Midbrain (tissue), 1 donor: ENCODE data around the gene ERCC2.
"Not testable (repeated sequence)": the region's sequence is repeated elsewhere in the genome, so short reads cannot be mapped to it uniquely, and the experiment has no call there.

ENCODE experiments used
- DNase-seq: peaks from one replicate; lab custom pipeline; 2025; lab: John Stamatoyannopoulos, UW

ERCC2 gene

DNA sequence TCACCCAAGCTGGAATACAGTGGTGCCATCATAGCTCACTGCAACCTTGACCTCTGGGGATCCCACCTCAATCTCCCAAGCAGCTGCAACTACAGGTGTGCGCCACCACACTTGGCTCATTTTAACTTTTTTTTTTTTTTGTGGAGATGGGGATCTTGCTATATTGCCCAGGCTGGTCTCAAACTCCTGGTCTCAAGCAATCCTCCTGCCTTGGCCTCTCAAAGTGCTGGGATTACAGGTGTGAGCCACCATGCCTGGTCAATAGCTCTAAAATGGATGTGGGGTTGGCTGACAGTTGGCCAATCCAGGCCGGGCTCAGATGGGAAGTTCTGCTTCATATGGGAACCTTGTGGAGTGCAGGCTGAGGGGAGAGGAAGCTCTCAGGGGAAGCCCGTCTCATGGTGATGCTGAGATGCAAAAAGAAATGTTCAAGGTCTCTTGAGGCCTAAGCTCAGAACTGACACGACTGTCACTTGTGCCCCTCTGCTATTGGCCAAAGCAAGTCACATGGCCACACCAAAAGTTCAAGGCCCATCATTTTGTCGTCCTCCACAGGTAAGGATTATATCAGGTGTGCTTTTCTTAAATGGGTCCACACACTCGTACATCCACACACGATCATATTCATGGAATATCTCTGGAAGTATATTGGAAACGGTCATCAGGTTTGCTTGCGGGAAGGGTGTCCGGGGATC is 36.6 kb downstream of the ERCC2 start:
- DNase-seq: no peak

- no peak for DNase-seq
These were observed 39.0 kb downstream of the ERCC2 start for GRCh38 chr19:45331411-45331810.

- no peak for DNase-seq
These were observed 42.8 kb downstream of the ERCC2 start for GRCh38 chr19:45327404-45328143.

- DNase-seq: no peak
These were observed 45.9 kb downstream of the ERCC2 start for GRCh38 chr19:45324349-45324907.

DNA sequence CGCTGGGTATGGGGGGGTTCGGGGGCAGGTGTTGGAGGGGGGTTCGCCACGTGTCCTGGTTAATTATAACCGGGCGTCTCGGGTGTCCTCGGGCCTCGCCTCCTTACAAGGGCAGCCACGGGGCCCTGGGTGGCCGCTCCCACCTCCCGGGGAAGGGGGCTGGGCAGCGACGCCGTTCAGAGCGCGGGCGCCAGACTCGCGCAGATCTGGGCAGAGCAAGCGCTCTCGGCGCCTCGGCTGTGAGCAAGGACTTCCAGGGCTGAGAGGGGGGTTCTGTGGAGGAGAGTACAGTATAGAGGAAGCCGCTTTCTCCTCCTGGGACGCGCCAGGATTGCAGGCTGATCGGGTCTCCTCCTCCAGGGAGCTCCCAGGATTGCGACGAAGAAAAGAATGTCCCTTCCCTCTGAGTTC is 46.7 kb downstream of the ERCC2 start:
- no peak for DNase-seq

- no peak for DNase-seq
These were observed 47.6 kb downstream of the ERCC2 start, which contains the start of gene CKM for GRCh38 chr19:45322744-45323281. CKM (minus strand) TSS chr19:45322875; CDS start chr19:45319713, 3,162 bp downstream.

DNA sequence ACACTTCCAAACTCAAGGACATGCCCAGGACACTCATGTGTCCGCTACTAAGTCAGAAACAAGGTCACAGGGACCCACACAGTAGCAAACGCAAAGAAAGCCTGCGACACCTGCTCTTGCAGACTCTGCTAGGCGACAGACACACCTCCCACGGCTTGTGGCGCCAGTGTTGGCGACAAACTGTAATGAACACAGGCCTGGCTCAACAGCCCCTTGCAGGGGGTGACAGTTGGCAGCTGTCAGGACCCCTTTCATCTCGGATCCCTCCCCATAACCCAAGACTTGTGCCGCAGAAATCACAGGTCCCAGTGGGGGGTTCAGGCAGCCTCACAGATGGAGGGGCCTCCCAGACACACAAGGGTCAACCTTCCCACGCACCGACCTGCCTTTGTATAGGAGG is 48.1 kb downstream of the ERCC2 start:
- no peak for DNase-seq

DNA sequence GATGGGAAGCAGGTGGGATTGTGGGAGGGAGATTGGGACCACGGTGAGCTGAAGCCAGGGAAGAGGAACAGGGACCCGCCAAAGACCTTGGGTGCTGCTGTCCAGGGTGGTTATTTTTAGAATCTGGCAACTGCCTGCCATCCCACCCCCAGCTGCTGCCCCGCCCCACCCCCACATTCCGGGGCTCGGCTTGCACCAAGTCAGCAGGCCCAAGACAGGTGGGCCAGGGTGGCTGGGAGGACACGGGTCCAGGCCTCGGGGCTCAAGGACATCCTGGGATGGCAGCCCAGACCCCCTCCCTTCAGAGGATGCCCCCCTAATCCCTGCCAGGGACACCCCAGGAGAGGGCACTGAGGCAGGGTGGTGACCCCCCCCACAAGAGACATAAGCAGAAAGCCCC is 48.5 kb downstream of the ERCC2 start:
- DNase-seq: no peak

DNA sequence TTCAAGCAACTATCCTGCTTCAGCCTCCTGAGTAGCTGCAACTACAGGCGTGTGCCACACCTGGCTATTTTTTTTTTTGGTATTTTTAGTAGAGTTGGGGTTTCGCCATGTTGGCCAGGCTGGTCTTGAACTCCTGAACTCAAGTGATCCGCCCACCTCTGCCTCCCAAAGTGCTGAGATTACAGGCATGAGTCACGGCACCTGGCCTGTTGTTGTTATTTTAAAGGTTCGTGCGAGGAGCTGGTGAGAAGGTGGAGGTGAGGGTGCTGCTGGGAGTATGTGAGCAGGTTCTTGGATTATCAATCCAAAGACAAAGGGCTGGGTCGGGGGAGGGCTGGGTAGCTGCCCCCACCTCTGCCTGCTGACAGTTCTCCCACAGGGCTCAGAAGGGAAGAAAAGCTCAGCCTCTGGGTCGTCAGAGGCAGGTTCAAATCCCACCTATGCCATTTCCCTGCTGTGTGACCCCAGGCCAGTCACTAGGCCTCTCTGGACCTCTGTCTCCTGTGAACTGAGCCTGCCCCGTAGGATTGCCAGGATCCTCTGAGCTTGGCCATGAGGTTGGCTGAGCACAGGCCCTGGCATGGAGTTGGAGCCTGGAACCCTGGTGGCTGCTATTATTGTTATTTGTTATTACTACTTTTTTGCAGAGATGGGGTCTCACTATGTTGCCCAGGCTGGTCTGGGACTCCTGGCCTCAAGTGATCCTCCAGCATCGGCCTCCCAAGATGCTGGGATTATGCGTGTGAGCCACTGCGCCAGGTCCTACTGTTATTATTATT is 49.2 kb downstream of the ERCC2 start:
- DNase-seq: no peak

DNA sequence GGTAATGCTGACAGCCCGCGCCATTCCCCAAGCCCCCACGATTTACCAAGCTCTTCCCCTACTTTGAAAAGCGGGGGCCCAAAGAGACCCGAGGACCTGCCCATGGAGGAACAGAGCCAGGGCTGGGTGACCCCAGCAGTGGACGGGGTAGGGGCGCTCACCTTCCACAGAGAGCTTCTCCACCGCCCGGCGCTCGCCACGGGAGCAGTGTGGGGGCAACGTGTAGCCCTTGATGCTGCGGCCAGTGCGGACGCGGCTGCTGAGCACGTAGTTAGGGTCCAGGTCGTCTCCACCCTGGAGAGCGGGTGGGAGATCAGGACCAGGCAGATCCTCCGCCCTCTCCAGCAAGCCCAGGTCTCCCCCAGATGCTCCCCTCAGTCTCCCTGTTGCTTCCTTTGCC is 55.1 kb downstream of the ERCC2 start:
- no peak for DNase-seq

- no peak for DNase-seq
These were observed 55.6 kb downstream of the ERCC2 start for GRCh38 chr19:45314708-45315245.

GRCh38 chr19:45312285-45312684 is 58.1 kb downstream of the ERCC2 start:
- not testable (repeated sequence) for DNase-seq

GRCh38 chr19:45311621-45312020 is 58.8 kb downstream of the ERCC2 start:
- no peak for DNase-seq

- DNase-seq: not testable (repeated sequence)
These were observed 61.1 kb downstream of the ERCC2 start for GRCh38 chr19:45309322-45309721.

DNA sequence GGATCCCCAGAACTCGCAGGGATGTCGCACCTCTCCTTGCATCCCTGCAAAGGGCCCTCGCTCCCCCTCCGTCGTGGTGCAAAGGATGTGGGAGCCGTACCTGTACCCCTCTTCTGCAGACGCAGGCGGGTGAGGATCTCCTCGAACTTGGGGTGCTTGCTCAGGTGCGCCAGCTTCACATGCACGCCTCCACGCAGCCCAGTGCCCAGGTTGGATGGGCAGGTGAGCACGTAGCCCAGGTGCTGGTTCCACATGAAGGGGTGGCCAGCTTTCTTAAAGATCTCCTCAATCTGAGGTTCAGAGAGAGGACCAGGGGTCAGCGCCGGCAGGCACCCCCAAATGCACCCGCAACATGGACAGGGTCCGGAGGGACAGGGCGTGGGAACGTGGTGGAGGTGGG is 63.0 kb downstream of the ERCC2 start:
- no peak for DNase-seq

- DNase-seq: no peak
These were observed 63.8 kb downstream of the ERCC2 start for GRCh38 chr19:45306518-45307027.

DNA sequence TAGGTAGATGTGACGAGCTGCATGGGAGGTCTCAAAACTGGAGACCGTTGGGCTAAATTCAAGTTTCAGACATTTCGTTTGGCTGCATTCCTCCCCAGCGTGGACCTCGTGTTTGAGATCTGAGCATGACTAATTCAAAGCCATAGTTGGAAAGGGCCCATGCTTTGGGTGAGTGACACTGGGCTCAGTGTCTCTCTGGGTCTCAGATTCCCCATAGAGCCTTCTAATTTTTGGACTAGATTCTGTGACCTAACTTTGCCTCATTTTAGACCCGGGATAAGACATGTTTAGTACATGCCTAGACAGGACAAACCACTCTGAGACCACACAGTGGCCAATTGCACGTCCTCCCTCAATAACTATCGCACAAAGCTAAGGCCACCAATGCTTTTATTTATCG is 64.3 kb downstream of the ERCC2 start:
- DNase-seq: no peak

GRCh38 chr19:45305421-45305820 is 65.0 kb downstream of the ERCC2 start:
- DNase-seq: no peak

DNA sequence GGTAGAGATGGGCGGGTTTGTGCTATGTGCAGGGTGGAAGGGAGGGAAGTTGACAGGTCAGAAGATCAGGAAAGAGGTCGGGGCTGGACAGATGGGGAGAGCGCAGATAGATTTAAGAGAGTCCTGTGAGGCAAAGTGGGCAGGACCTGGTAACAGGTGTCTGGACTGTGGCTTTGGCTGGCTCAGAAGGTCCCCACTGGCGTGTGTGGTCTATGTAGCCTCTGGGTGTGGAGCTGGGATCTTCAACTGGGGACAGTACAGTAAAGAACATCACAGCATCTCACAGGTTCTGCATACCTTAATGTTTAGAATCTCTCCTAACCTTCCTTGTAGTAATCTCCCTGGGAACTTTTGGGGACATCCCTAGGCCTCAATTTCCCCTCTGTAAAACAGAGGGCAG is 65.4 kb downstream of the ERCC2 start:
- no peak for DNase-seq

DNA sequence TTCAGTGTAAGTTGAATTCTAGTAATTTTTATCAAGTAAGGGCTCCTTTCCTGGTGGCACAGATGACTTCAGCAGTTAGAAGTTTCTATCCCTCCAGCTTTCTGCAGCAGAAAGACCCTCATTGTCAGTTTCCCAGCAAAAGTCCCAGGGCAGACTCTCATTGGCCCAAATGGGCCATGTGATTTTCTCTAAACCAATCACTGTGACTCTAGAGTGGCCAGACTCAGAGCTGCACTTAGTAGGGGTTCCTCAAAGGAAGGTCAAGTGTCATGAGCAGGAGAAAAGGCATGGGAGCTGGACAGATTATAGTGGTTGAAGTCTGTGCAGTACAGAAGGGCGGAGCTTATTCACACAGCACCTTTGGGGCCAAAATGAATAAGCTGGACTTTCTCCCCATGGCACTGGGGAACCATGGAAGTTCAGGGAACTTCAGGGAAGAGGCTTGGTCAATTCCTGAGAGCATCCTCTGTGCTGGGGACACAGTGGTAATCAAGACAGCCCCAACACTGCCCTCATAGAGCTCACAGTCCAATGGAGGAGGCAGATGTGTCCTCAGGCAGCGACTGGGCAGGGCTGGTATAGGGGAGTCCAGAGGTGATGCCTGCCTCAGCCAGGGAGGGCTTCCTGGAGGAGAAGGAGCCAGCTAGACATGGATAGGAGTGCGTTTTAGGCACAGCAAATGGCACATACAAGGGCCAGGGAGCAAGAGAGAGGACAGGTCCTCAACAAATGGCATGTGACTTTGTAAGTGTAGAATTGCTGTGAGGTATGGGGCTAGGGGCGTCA is 66.0 kb downstream of the ERCC2 start:
- DNase-seq: no peak
